ENCODE measurements around the gene TMEM126A. TPM values are rescaled to one million over a fixed set of nuclear protein-coding genes. Genes with fewer than 3 reads are reported as not detected.

The TMEM126A gene
- total RNA-seq, 1 experiment from 2014 or later, result 111 TPM

GRCh38 chr11:85695546-85695945, 47.8 kb downstream of the TMEM126A start:
- DNase-seq (ENCODE audit: low read depth), result no peak

- DNase-seq (ENCODE audit: low read depth), result no peak
Measured at GRCh38 chr11:85697747-85698146, 50.0 kb downstream of the TMEM126A start.

- DNase-seq (ENCODE audit: low read depth), result no peak
Measured at GRCh38 chr11:85698195-85698594, 50.4 kb downstream of the TMEM126A start.

DNA sequence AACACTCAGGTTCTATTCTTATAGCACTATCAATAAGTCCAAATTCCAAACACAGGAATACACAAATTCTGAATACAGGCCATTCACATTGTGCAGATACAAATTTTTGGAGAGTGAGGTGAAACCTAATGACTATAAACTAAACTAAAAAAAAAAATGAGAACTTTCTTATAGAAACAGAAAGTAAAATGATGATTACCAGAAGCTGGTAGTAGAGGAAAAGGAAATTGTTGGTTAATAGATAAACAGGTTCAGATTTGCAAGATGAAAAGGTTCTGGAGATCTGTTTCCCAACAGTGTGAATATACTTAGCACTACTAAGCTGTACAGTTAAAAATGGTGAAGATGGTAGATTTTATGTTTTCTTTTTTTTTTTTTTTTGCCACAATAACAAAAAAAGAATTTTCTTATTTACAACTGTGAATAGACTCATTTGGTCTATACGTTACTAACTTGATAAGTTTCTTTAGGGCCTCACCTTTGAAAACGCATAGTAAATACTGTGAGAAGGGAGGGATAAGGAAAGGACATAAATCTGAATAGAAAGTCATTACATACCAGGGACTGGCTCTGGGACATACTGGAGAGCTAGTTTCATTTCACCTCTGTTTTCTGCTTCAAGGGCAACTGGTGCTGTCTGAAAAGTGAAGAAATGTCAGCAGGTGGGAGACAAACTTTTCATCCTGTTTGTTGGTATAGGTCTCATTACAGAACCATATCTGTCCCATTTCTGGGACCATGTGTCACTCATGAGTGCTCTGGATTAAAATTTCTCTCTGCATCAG, 52.4 kb downstream of the TMEM126A start:
- no peak for DNase-seq (ENCODE audit: low read depth)

GRCh38 chr11:85704967-85705366, 57.2 kb downstream of the TMEM126A start:
- no peak for DNase-seq (ENCODE audit: low read depth)

- DNase-seq (ENCODE audit: low read depth), result no peak
Measured at GRCh38 chr11:85705800-85706199, 58.0 kb downstream of the TMEM126A start.

Other genes starting within 250 kb of the TMEM126A start
- 0.36 and 0.49 TPM in 2 replicates for gene DLG2, start 20.6 kb upstream of the TMEM126A start, total RNA-seq (2014; rRNA removed; shearing (Covaris generic))
- 103 and 109 TPM in 2 replicates for gene TMEM126B, start 19.4 kb upstream of the TMEM126A start, total RNA-seq (2014; rRNA removed; shearing (Covaris generic))
- 30.5 and 34.6 TPM in 2 replicates for gene CREBZF, start 17.2 kb downstream of the TMEM126A start, total RNA-seq (2014; rRNA removed; shearing (Covaris generic))
- not detected in 2 replicates for gene CCDC89, start 38.2 kb downstream of the TMEM126A start, total RNA-seq (2014; rRNA removed; shearing (Covaris generic))
- gene SYTL2, start 163.2 kb downstream of the TMEM126A start, total RNA-seq (2014; rRNA removed; shearing (Covaris generic)), result 57.0 and 66.0 TPM in 2 replicates
- not detected in 2 replicates for gene CCDC83, start 207.4 kb downstream of the TMEM126A start, total RNA-seq (2014; rRNA removed; shearing (Covaris generic))